ENCODE results near the gene DCST2.
"Not testable (repeated sequence)": the region's sequence is repeated elsewhere in the genome, so short reads cannot be mapped to it uniquely, and the experiment has no call there.

The DCST2 gene

GRCh38 chr1:154977762-154978161 is 55.8 kb downstream of the DCST2 start:
- not testable (repeated sequence) for DNase-seq (ENCODE audit: low read depth, low spot score)

DNA sequence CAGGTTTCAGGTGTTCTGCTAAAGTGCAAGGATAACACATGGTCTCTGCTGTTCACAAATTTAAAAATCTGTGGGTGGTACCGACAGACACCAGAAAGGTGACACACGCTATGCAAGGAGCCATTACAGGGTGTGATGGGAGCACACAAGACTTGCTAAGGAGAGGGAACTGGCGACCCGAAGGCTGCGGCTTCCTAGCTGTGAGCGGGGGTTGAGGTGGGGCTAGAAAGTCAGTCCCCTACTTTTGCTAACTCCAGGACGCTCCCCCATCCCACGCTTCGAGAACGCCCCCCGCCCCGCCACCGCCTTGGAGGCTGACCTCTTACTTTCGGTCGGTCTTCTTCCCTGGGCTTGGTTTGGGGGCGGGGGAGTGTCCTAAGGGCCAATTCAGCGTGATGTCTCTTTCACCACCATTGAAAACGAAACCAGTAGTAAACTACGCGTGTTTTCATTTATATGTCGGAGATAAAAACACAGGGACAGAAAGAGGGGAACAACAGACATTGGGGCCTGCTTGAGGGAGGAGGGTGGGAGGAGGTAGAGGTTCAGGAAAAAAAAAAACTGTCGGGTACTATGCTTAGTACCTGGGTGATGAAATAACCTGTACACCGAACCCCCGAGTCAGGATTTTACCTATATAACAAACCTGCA is 58.0 kb downstream of the DCST2 start:
- DNase-seq (ENCODE audit: low read depth, low spot score), result no peak

DNA sequence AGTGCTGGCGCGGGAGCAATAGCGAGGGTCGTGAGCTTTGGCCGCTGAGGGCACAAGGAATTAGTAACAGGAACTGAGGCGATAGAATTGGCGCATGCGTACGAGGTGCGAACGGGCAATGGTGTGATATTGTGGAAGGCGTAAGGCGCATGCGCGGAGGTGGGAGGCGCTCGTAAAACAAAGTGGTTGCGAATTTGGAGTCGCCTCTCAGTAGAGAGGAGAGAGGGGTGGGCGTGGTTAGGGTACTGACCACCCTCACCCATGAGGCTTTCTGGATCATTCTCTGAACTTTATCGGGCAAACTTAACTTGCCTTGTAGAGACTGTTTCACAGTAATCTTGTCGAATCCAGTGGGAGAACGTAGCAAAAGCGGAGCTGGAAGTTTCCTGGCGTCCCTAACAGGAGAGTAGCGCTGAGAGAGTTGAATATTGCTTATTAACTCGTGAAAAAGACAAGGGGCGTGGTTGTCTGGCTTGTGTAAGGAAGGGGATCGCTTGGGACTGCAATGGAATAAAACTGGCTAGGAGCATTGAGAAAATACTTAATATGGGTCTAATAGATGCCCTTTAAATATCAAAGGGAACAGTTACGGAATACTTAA is 58.7 kb downstream of the DCST2 start:
- DNase-seq (ENCODE audit: low read depth, low spot score), result no peak

- DNase-seq (ENCODE audit: low read depth, low spot score), result peak; percentile 100
Measured at GRCh38 chr1:154974102-154974807, 59.3 kb downstream of the DCST2 start, which contains the start of gene CKS1B. CKS1B (plus strand) TSS chr1:154974681; CDS start chr1:154974746, 65 bp downstream.

DNA sequence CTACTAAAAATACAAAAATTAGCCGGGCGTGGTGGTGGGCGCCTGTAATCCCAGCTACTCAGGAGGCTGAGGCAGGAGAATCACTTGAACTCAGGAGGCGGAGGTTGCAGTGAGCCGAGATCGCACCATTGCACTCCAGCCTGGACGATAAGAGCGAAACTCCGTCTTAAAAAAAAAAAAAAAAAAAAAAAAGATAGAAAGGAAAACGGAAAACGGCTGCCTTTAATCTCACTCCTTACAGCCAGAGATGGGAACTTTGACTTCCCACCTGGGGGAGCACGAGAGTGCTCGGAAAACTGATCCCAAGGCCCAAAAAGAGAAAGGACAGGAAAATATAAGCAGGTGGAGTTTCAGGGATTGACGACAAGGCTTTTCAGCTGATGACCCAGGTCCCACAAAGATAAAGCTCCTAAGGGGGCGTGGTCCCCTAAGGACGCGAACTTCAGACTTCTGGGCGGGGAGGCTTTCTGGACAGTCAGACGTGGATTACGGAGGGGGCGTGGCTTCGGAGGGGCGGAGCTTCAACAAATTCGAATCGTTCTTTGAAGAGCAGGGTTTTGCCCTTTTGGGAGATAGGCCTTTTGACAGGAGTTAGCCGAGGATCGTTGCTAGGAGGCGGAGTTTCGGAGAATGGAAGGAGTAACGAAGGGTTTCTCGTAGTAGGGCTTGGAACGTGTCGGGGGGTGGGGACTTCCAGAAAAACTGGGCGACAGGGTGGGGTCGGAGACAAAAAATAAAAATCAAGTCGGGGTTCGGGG is 60.1 kb downstream of the DCST2 start:
- DNase-seq (ENCODE audit: low read depth, low spot score), result peak; percentile 93

- DNase-seq (ENCODE audit: low read depth, low spot score), result peak; percentile 98
Measured at GRCh38 chr1:154972517-154973343, 60.9 kb downstream of the DCST2 start.

GRCh38 chr1:154972213-154972516 is 61.4 kb downstream of the DCST2 start:
- no peak for DNase-seq (ENCODE audit: low read depth, low spot score)

DNA sequence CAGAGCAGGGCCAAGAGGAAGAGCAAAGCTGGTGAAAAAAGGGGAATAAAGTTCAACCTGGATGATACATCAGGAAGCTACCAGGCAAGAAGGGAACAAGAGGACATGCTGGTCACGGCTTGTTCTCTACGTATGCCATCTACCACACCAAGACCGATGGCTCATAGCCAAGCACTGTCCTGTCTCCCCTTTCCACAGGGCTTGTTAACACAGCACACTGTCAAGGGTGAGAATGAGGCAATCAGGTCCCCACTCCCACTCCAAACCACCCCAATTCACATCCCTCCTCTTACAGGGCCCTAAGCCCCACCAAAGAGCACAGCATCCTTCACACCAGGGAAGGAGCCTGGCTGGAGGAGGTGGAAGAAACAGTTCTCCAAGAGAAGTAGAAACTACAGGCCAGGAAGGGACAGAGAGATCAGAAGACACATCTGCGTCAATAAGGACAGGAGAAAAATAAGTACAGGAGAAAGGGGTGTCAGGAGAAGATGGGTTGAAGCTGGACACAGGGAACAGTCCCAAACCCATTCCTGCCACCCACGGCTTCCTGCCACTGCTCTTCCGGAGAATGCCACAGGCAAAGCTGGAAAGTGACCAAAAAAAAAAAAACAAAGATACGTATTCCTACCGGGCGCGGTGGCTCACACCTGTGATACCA is 62.1 kb downstream of the DCST2 start:
- DNase-seq (ENCODE audit: low read depth, low spot score), result no peak

DNA sequence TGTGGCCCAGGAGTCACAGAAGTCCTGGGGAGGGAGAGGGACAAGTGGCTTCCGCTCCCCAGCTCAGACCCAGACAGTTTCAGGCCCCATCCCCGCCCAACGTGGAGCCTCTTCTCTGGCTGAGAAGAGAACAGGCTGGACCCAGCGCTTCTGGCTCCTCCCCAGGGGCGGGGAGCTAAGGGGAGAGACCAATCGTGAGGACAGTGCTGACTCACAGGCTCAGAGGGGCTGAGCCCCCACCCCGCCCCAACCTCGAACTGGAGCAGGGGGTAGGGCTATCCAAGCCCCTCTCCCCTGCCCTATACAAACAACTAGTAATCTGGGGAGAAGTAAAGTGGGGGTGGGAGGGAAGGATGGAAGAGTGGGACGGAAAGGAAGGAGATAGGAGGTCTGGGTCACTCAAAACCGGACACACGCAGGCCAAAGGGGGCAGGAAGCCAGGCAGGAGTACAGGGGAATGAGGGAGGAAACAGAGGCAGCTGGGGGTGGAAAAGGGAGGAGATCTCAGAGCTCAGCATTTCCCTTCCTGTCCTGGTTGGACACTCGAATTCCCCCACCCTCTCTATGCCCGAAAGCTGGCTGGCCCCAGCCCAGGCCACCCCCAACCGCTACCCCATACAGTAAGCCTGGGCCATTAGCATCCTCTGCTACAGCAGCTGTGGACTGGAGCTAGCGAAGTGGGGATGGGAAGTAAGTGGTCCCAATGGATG is 62.8 kb downstream of the DCST2 start, which contains the start of gene SHC1:
TSS of gene SHC1 (minus strand) at position 117 of the 710 bp plus-strand sequence. CDS start 221 bp downstream, outside the sequence.
- DNase-seq (ENCODE audit: low read depth, low spot score), result no peak

DNA sequence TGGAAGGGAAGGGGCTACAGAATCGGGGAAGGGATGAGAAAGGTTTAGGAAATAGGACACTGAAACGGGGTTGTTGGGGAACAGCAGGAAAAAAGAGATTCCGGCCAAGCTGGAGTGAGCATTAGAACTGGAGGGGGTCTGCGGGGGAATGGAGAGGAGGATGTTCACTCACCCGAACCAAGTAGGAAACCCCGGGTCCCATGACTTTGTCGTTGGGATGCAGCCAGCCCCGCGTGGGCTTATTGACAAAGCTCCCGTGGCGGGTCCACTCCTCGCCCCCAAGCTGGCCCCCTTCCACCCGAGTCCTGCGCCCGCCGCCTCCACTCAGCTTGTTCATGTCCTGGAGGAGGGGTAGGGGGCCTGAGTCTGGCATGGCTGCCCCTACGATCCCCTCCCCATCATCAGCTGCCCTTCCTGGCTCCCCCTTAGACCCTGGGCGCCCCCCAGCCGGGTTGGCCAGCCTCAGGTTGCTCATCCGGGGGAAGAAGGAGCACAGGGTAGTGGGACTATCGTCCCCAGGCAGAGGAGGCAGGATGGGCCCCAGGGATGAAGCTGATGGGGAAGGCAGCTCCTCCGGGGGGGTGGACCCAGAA is 63.6 kb downstream of the DCST2 start:
- DNase-seq (ENCODE audit: low read depth, low spot score), result no peak

- DNase-seq (ENCODE audit: low read depth, low spot score), result no peak
Measured at GRCh38 chr1:154969246-154969645, 64.3 kb downstream of the DCST2 start.

DNA sequence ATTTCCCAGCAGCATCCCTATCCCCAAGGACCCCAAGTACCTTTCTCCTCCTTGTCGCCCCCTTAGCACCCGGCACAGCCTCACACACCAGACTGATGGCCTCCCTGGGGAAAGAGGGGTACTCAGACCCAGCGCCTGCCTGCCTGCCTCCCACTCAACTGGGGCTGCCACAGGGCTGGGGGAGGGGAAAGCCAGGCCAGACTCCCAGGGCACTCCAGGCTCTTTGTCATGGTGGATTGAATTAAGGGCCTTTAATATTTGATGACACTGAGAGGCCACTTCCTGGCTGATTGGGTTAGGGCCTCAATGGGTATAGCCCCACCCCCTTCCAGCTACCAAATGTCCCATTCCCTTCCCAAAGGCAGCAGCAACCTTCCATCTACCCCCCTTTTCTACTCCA is 64.8 kb downstream of the DCST2 start:
- DNase-seq (ENCODE audit: low read depth, low spot score), result no peak

Data from iPS DF 19.7 (cell line).